IMR-90 (cell line): ENCODE results near the gene ARHGAP15.

Source experiments
- BHLHE40 ChIP-seq: fragments of 150-350 bp; IDR thresholded peaks from 2 replicates; pipeline ENCODE4 v1.6.1; 2016; ENCODE audit warnings: mild to moderate bottlenecking, low read depth, low read length
- CTCF ChIP-seq: conservative IDR thresholded peaks from 2 replicates; pipeline ENCODE4 v1.5.1; 2012; ENCODE audit warnings: mild to moderate bottlenecking, low read depth, low read length, improper control_type of control experiment

GRCh38 chr2:143312441-143312840 is 183.2 kb downstream of the ARHGAP15 start:
- TF ChIP-seq CTCF (no peak), BHLHE40 (no peak)
